GM21576 (cell line): ENCODE data around the gene GSG1L.

Experiments used
- ATAC-seq: cut with Tn5 transposase; IDR thresholded peaks from one replicate; pipeline ENCODE4 v1.9.1; 2021; ENCODE audit warnings: mild to moderate bottlenecking, moderate library complexity; ENCODE audit not compliant: unreplicated experiment

Gene GSG1L

DNA sequence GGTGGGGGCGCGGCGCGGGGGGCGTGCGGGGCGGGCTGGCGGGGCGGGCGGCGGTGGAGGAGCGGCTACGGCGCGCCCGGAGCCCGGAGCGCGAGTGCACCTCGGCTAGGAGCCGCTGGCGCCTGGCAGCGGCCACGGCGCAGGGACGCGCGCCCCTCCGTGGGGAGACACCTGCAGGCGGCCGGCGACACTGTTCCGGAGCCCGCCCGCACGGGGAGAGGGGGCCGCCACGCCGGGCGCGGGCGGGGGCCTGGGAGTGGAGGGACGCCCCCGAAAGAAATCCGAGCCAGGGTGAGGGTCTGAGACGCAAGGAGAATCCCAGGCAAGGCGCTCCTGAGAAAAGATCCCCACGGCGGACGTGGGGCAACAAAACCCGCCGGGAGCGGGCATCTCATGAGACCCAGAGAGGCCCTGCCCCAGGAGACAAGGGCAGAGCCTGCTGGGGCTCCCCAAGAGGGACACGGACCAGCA lies at the start of gene GSG1L:
Gene GSG1L (minus strand): TSS at position 124 of the 471 bp plus-strand sequence. CDS start 290 bp downstream, outside the sequence.
- ATAC-seq: no peak

GRCh38 chr16:28112908-28113307 lies 49.4 kb upstream of the GSG1L start:
- ATAC-seq: no peak

DNA sequence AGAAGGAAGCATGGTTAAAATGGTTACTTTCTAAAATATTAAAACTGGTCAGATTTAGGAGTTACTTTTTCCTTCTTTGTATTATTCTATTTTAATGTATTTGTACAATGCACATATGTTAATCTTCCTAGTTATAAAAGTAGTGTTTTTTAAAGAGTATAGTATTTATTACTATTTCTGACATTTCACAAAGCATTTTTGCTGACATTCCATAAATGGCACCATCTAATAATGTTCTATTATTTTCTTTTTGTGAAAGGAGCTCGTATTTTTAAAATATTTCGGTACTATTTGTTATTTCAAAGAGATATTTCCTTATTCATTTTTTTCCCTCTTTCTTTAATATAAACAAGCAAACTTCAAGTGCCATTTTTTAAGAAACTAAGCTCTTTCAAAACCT lies 47.5 kb upstream of the GSG1L start:
- ATAC-seq: no peak

GRCh38 chr16:28110479-28110878 lies 47.0 kb upstream of the GSG1L start:
- ATAC-seq: no peak

DNA sequence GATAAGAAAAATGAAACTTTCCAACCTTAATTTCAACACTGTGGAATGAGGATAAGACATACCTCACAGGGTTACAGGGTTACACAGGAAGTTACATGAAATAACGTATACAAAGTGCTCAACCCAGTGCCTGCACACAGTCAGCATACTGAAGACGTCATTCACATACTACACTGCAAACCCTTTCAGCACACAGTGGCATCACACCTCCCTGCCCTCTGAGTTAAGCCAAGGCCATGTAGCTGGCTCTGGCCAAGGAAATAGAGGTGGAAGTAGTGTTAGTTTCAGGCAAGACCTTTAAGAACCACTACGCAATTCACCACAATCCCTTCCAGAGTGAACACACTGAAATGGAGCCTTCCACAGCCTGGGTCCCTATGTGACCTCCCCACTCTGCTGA lies 46.6 kb upstream of the GSG1L start:
- ATAC-seq: no peak

DNA sequence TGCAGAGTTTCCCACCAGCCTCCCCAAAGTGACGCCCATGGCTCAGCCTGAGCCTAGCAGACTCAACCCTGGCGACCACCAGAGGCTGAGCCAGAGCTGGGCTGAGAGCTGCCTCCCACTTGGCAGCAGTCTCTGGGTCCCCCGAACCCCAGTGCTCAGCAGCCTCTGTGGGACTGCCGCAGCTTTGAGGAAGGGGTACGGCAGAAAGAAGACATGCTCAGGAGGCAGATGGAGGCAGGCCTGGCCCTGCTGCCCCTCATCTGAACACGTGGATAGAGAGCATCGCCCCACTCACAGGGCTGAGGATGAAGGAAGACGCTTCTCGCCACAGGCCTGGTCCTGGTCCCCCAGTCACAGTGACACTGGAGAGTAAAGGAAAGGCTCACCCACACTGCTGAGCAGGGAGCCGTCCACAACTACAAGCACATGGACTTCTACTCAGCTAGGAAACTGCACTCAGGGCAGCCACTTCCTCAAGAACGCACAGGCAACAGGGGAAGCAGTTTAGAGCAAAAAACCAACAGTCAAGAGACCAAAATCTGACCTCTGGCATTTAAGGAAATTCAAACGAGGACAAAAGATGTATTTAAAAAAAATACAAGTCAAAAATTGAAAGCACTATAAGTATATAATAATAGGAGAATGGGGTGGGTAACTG lies 45.2 kb upstream of the GSG1L start:
- ATAC-seq: no peak

DNA sequence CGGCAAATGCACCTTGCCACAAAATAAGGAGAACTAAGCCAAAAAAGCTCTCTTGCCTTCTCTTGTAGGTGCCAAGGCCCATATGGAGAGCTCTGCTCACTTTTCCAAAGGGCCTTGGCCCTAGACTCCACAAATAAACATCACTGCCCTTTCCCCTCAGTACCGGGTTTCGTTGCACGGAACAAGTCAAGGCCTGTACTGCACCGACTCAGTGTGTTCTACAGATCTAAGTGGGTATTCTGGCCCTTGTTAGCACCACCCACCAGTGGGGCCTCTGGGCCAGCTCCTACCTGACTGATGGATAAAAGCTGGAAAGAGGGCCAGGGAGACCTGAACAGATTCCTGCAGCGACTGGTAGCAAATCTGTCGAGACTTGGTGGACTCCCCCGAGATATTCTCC lies 43.7 kb upstream of the GSG1L start:
- no peak for ATAC-seq

DNA sequence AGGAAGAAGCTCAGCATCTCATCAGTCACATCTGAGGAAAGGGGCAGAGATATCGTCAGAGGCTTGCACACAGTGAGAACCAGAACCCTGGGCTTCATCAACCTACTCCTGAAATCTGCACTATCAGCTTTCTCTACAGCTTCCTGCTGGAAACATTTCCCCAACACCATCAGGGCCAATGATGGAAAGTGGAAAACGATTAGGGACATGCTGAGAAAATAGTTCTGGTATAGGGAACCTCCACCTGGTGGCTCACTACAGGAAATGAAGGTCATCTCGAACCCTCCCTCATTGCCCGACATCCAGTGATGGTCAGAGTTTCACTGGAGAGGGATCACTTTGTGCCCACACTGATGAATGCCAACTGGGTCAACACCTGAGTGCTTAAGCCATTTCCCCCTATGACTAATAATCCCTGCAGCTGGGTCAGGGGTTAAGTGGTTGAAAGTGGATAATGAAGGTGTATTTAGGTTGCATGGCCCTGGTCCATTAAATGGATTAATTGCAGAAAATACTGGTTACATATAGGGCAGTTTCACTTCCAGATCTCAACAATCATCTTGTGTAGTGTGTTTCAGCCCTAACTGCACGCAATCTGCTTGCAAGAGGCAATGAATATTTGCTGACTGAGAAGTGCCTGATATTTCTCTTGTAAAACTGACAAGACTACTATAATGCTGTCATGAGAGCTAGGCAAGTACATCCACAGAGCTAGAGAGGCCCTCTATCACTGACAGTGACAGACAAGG lies 43.1 kb upstream of the GSG1L start:
- ATAC-seq: no peak

- ATAC-seq: no peak
These were observed 42.4 kb upstream of the GSG1L start for GRCh38 chr16:28105954-28106353.

DNA sequence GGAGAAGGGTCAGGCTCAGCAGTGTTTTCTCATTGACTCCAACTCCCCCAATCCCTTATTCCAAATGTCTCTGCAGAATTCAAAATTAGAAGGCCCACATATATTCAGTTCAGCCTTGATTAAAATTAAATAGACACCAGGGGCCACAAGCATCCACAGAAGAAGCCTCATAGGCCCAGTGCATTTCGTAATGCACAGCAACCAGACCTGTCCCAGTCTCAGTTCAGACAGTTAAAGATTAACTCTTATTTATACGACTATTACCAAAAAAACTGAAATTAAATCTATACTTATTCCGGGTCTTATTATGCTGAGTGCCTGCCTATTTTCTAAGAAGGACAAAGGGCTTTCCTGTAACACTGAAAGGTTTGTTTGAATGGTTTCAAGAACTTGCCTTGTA lies 41.8 kb upstream of the GSG1L start:
- ATAC-seq: no peak

DNA sequence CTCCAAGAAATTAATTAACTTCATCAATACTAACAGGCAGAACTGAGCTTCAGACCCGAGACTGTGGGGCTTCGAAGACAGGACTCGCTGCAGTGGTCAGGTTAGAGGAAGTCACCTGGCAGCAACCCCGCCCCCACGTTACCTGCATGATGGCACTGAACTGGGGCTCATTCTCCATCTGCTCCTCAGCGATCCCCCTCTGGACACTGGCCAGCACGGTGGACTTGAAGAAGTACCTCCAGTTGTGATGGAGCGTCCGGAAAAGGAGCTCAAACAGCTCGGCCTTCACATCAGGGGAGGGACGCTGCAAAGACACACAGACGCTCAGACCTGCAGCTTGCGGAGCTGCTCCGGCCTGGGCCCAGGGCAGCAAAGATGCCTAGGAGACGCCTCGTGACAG lies 40.9 kb upstream of the GSG1L start:
- no peak for ATAC-seq

- no peak for ATAC-seq
These were observed 40.1 kb upstream of the GSG1L start for GRCh38 chr16:28103516-28104170.

DNA sequence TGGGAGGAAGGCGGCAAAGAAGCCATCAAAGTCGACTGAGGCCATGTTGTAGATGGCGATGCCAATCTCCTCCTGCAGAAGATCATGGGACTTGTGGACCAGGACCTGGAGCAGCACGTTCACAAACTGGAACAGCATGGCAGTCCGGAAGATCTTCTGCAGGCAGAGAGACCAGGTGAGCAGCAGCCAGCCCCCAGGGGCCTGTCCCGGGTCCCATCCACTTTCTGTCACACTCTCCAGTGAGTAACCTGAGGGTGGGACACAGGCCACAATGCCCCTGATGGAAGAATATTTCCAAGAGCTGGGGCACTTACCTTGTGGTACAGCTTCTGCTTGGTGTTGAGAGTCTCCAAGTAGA lies 38.0 kb upstream of the GSG1L start:
- ATAC-seq: no peak

GRCh38 chr16:28100810-28101532 lies 37.5 kb upstream of the GSG1L start:
- no peak for ATAC-seq

- ATAC-seq: no peak
These were observed 35.7 kb upstream of the GSG1L start for GRCh38 chr16:28098959-28099945.

GRCh38 chr16:28098171-28098958 lies 34.9 kb upstream of the GSG1L start:
- ATAC-seq: no peak

DNA sequence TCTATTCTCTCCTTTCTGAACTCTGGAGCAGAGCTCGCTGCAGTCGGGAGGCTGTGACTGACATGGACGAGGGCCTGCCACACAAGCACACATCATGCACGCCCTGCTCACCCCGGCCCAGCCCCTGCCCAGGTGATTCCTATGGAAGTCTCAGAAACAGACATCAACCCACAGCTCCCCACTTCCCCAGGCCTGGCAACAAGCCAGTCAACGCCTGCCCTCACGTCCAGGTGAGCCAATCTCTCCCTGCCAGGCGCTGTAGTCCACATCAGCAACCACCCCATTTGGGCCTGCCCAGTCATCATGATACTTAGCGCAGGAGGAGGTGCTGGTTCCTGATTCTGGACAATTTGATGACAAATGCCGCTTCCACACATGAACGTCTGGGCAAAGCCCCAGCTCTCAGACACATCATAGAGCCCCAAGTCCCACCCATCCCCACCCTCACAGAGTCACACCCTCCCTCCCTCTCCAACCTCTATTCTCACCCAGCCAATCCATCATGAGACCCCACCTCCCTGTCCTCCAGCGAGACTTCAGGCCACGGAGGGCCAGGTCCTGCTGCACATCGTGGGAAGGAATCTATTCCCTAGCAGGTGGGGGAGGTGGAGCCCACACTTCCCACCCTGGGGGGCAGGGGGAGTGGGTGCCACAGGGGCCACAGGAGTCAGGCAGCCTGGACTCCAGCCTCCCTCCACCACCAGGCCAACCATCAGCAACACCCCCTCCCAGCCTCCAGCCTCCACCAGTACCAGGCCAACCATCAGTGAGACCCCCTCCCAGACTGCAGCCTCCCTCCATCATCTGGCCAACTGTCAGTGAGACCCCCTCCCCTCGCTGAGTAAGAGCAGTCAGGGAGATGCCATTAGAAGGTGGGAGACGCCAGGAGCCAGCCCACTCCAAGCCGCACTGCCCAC lies 33.7 kb upstream of the GSG1L start:
- no peak for ATAC-seq

GRCh38 chr16:28093385-28093725 lies 29.8 kb upstream of the GSG1L start:
- ATAC-seq: no peak
